ENCODE results near the gene SIN3A. TPM values are rescaled to one million over a fixed set of nuclear protein-coding genes. Genes with fewer than 3 reads are reported as not detected.

Gene SIN3A
- 90.7 and 131 TPM in 2 replicates for total RNA-seq (2011; cell fraction: chromatin; rRNA removed; ENCODE audit: low replicate concordance)
- total RNA-seq (2011; cell fraction: nucleolus; rRNA removed), result 52.2 and 64.7 TPM in 2 replicates
- total RNA-seq (2011; cell fraction: nucleoplasm; rRNA removed), result 66.7 and 91.1 TPM in 2 replicates
- total RNA-seq (2014; rRNA removed), result 21.1 and 25.5 TPM in 2 replicates
- 25.3 and 29.0 TPM in 2 replicates for total RNA-seq (2014; rRNA removed; fragmentation: Illumina TruSeq; extraction: Trizol)
- total RNA-seq (2015; rRNA removed; fragmentation: Illumina TruSeq; extraction: Trizol), result 23.7 and 25.7 TPM in 2 replicates
- total RNA-seq (2021), result 58.0 and 70.3 TPM in 2 replicates
- 25.2 and 37.3 TPM in 2 replicates for polyA plus RNA-seq (2011; rRNA removed)
- 28.7 and 44.8 TPM in 2 replicates for polyA plus RNA-seq (2011; cell fraction: cytosol; rRNA removed)
- polyA plus RNA-seq (2011; cell fraction: nucleus; rRNA removed), result 27.1 and 40.0 TPM in 2 replicates
- polyA plus RNA-seq (2012), result 31.5 and 32.8 TPM in 2 replicates
- polyA plus RNA-seq (2014; fragmentation: Illumina TruSeq; extraction: Trizol), result 36.5 and 37.0 TPM in 2 replicates
- polyA plus RNA-seq (2014; fragmentation: Nextera tagmentation; extraction: Ambion mirVana), result 10 to 100 TPM; 11.1 to 11.9 TPM
- polyA plus RNA-seq (2014; rRNA removed), result 25.4 and 30.6 TPM in 2 replicates
- polyA minus RNA-seq (2011; rRNA and poly(A)+ RNA removed), result 61.5 and 68.7 TPM in 2 replicates
- 40.8 and 42.9 TPM in 2 replicates for polyA minus RNA-seq (2011; cell fraction: cytosol; rRNA and poly(A)+ RNA removed)
- polyA minus RNA-seq (2011; cell fraction: nucleus; rRNA and poly(A)+ RNA removed), result 31.8 and 36.4 TPM in 2 replicates
- percentile 80 among the genes with signal in this experiment for Bru-seq, nascent RNA
- percentile 86 among the genes with signal in this experiment for BruChase-seq, experiment 1, labeled RNA remaining after a 2-hour chase
- BruChase-seq, experiment 2, labeled RNA remaining after a 6-hour chase, result percentile 85 among the genes with signal in this experiment
- long read RNA-seq, experiment 1, full-length matches to known transcripts, result 5 of 121 reads
- long read RNA-seq, experiment 1, partial matches to known transcripts, result 82 of 121 reads
- long read RNA-seq, experiment 1, other reads (novel, unspliced or antisense), result 34 of 121 reads
- long read RNA-seq, experiment 2, full-length matches to known transcripts, result 6 of 37 reads
- long read RNA-seq, experiment 2, partial matches to known transcripts, result 13 of 37 reads
- long read RNA-seq, experiment 2, other reads (novel, unspliced or antisense), result 18 of 37 reads
- long read RNA-seq, experiment 3, partial matches to known transcripts, result 3 of 5 reads
- long read RNA-seq, experiment 3, other reads (novel, unspliced or antisense), result 2 of 5 reads

DNA sequence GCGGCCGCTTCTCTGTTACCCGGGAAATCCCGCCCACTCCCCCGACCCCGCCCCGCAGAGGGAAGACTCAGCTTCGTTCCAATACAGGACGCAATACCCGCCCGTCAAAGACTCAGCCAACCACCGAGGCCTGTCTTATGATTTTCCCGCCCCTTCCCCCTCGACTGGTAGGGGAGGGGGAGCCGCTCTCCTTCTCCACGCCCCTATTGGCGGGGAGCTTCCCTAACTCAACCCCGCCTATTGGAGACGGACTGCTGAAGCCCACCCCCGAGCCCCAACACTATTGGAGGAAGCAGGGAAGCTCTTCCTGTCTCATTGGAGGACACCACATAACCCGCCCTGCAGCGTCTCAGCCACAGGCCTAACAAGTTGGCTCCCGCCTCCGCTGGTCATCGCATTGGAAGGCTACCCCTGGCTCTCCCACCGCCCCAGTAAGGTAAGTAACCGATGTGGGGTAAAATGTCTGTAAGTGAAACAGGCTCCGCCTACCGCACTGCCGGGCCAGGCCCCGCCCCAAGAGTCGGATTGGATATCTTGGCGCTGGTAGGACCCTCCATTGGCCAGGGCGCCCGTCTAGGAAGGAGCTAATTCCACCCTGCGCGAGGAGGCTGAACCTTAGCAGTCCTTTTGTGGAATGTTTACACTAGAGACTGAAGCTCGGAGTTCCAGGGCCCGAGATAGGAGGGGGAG lies at the start of gene SIN3A:
TSS of gene SIN3A (minus strand) at position 17 of the 690 bp plus-strand sequence. CDS start 21,315 bp downstream, outside the sequence.
- 1% methylated on average over 31 of the region's 39 CpGs for WGBS (ENCODE audit: insufficient coverage, low coverage, missing lambda C conversion rate)
- TF ChIP-seq SMARCB1 (IDR thresholded peaks at IDR 0.05; ENCODE audit: insufficient read length, low read depth) (no peak), KAT8 (IDR thresholded peaks at IDR 0.05; ENCODE audit: low read depth) (no peak), CHD2 (IDR thresholded peaks at IDR 0.05; ENCODE audit: low read depth, low read length) (peak; percentile 87), TBP (optimal IDR thresholded peaks at IDR 0.05; ENCODE audit: low read depth, low read length) (peak; percentile 9), RFX1 (IDR thresholded peaks at IDR 0.05) (peak; percentile 67; the same call in 1 of the 2 replicates), MAZ (CRISPR knock-in tag; conservative IDR thresholded peaks at IDR 0.05 in 1 of 2, IDR thresholded peaks at IDR 0.05 in 1 of 2) (peak; percentile 85 to 91), ZNF766 (CRISPR knock-in tag; conservative IDR thresholded peaks at IDR 0.05) (no peak), POLR2G (IDR thresholded peaks at IDR 0.05; ENCODE audit: low read depth, low read length) (peak; percentile 17; the same call in 1 of the 2 replicates), PCBP1 (IDR thresholded peaks at IDR 0.05; ENCODE audit: low read depth, low read length, poor library complexity, severe bottlenecking) (peak; percentile 66), BCLAF1 (IDR thresholded peaks at IDR 0.05; ENCODE audit: borderline replicate concordance in 1 of 2, control insufficient read depth in 1 of 2, low read depth in 2 of 2, low read length in 1 of 2) (no peak), NR2C2 (CRISPR knock-in tag; IDR thresholded peaks at IDR 0.05) (no peak), NR2C2 (tag; IDR thresholded peaks at IDR 0.05) (peak; percentile 45; the same call in 1 of the 2 replicates), NUFIP1 (IDR thresholded peaks at IDR 0.05; ENCODE audit: partially characterized antibody) (no peak)

More for the DNA sequence above, at the start of gene SIN3A:
- no TSS peak for BruUV-seq (replicated peaks)
- H3K27me3 ChIP-seq (ENCODE audit: control insufficient read depth in 2 of 2, insufficient read depth in 2 of 2, low read length in 2 of 2), result no peaks in the 10 kb centered on the region
- H2AFZ ChIP-seq (ENCODE audit: low read depth, low read length), result peak within 1 kb of the TSS; percentile 66
- H3K9ac ChIP-seq (ENCODE audit: insufficient read depth in 1 of 2, low read depth in 2 of 2, low read length in 2 of 2), result peak within 1 kb of the TSS; percentile 98
- peaks cover 6% of the 10 kb centered on the region for H3K9me1 ChIP-seq (ENCODE audit: control insufficient read depth, insufficient read depth, low read length)
- peaks cover 12 to 36% of the 10 kb centered on the region in 2 experiments; a peak in 4 of 5 replicates for H3K4me1 ChIP-seq (replicated peaks in 1 of 2; ENCODE audit: control insufficient read depth in 2 of 2, insufficient read depth in 2 of 2, low read length in 2 of 2)
- peaks cover 62% of the 10 kb centered on the region for H3K79me2 ChIP-seq (ENCODE audit: control insufficient read depth, insufficient read depth, low read length)
- in situ Hi-C loops (cut with MboI) (no loop called here), intact Hi-C loops (cut with micrococcal nuclease) (loop anchor here (2.0 to 5.0 kb wide), 2 partner anchors 125 to 189 kb away; partner anchors contain the start of genes IMP3 and PTPN9)
- FAIRE-seq (peak; percentile 100), DNase-seq (ENCODE audit: extremely low read depth in 1 of 4, low spot score in 3 of 4) (peak; percentile 74 to 99 (median 83)), ATAC-seq (peak; percentile 72)
- peak within 1 kb of the TSS; percentile 97 for H3K27ac ChIP-seq (ENCODE audit: extremely low read depth, low read depth, low read length)
- H3K9me3 ChIP-seq (replicated peaks; ENCODE audit: control insufficient read depth, insufficient read depth, low read depth, low read length), result no peaks in the 10 kb centered on the region
- peak within 1 kb of the TSS; percentile 86 for H3K4me3 ChIP-seq
- ChIA-PET POLR2A (interaction anchor here (0.5 to 2.1 kb wide), 20 partner anchors 13 to 1994 kb away, joined by 3 to 7 read pairs (median 4); partner anchors contain the start of genes IMP3, PTPN9 and SNUPN), CTCF (ENCODE audit: low intra/inter-chr PET ratio) (no interaction called here)
- peaks cover 10% of the 10 kb centered on the region; the same call in 2 of the 3 replicates for H3K36me3 ChIP-seq (ENCODE audit: control insufficient read depth, insufficient read depth, low read length)
- peak within 1 kb of the TSS; percentile 99 for H3K4me2 ChIP-seq (ENCODE audit: insufficient read depth, low read length)
- H4K20me1 ChIP-seq (replicated peaks; ENCODE audit: control insufficient read depth, insufficient read depth, low read length), result peaks cover 14% of the 10 kb centered on the region

All from K562 (cell line).